Calu3 (cell line): ENCODE results near the gene LRCOL1. TPM values are rescaled to one million over a fixed set of nuclear protein-coding genes. Genes with fewer than 3 reads are reported as not detected.

ENCODE experiments used
- BruUV-seq: library from RNA; stranded (reverse); fragments of 400-500 nt; replicated peaks from 2 replicates; lab custom pipeline; 2021; lab: Mats Ljungman, UMichigan
- CTCF ChIA-PET: fragments of 300-600 bp; sonication (Branson Sonifier 250); formaldehyde crosslinking; loops from one replicate; lab custom pipeline; 2022; ENCODE audit warnings: antibody characterized with exemption; lab: Charles Lee
- DNase-seq: peaks from one replicate; pipeline ENCODE4 v3.0.0; 2022
- H3K27ac Mint-ChIP-seq: one replicate; pipeline ENCODE4 v1.8.0; 2022; ENCODE audit warnings: mixed read lengths; ENCODE audit not compliant: unreplicated experiment
- H3K27me3 Mint-ChIP-seq: one replicate; pipeline ENCODE4 v1.8.0; 2022; ENCODE audit warnings: mixed read lengths; ENCODE audit not compliant: unreplicated experiment
- H3K36me3 Mint-ChIP-seq: one replicate; pipeline ENCODE4 v1.8.0; 2022; ENCODE audit warnings: mild to moderate bottlenecking, moderate library complexity, mixed read lengths; ENCODE audit not compliant: insufficient read depth, unreplicated experiment
- H3K4me1 Mint-ChIP-seq: one replicate; pipeline ENCODE4 v1.8.0; 2022; ENCODE audit warnings: mild to moderate bottlenecking, low read depth, mixed read lengths; ENCODE audit not compliant: unreplicated experiment
- H3K4me3 Mint-ChIP-seq: one replicate; pipeline ENCODE4 v1.8.0; 2022; ENCODE audit warnings: mild to moderate bottlenecking, low read depth, moderate library complexity, mixed read lengths; ENCODE audit not compliant: unreplicated experiment
- H3K9me3 Mint-ChIP-seq: one replicate; pipeline ENCODE4 v1.8.0; 2022; ENCODE audit warnings: low read depth, mixed read lengths; ENCODE audit not compliant: unreplicated experiment
- intact Hi-C: fragments of 100-400 bp; cut with micrococcal nuclease; formaldehyde crosslinking; loops from one replicate; pipeline ENCODE4 v1.10.0; 2022; ENCODE audit not compliant: unreplicated experiment
- total RNA-seq: library from RNA; stranded (reverse); gene quantifications from 2 replicates; pipeline ENCODE4 v1.2.3, GENCODE V29; 2022
- TF ChIP-seq, protein P1 (sequence below): fragments of 200-600 bp; IDR thresholded peaks from one replicate; pipeline ENCODE4 v1.8.0; 2022; ENCODE audit warnings: antibody characterized with exemption; ENCODE audit not compliant: unreplicated experiment

LRCOL1 gene
- total RNA-seq, 1 experiment from 2014 or later = not detected

DNA sequence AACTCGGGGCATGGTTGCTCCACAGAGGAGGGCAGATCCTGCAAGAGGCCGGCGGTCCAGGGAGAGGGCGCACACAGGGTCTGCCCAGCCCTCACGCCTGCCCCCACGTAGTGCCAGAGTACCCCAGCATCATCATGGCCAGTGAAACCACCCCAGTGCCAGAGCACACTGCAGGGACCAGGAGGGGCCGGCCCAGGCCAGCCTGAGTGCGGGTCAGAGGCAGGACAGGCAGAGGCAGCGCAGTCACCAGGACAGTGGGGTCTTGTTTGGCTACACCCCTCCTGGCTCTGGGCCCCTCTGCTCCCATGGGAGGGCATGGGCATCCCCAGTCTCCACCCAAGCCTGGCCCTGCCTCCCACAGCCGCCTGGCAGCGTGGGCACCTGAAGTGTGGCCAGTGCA lies 34.7 kb downstream of the LRCOL1 start:
- no peaks in the 10 kb centered on the region for H3K27me3 Mint-ChIP-seq
- TF ChIP-seq, protein P1, sequence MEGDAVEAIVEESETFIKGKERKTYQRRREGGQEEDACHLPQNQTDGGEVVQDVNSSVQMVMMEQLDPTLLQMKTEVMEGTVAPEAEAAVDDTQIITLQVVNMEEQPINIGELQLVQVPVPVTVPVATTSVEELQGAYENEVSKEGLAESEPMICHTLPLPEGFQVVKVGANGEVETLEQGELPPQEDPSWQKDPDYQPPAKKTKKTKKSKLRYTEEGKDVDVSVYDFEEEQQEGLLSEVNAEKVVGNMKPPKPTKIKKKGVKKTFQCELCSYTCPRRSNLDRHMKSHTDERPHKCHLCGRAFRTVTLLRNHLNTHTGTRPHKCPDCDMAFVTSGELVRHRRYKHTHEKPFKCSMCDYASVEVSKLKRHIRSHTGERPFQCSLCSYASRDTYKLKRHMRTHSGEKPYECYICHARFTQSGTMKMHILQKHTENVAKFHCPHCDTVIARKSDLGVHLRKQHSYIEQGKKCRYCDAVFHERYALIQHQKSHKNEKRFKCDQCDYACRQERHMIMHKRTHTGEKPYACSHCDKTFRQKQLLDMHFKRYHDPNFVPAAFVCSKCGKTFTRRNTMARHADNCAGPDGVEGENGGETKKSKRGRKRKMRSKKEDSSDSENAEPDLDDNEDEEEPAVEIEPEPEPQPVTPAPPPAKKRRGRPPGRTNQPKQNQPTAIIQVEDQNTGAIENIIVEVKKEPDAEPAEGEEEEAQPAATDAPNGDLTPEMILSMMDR = no peak
- no peak overlapping the region for H3K27ac Mint-ChIP-seq
- no peak for DNase-seq
- no peak overlapping the region for H3K4me3 Mint-ChIP-seq
- H3K36me3 Mint-ChIP-seq = peaks cover 72% of the 10 kb centered on the region
- CTCF ChIA-PET = no interaction called here
- intact Hi-C loops = no loop called here
- no peaks in the 10 kb centered on the region for H3K9me3 Mint-ChIP-seq
- no peaks in the 10 kb centered on the region for H3K4me1 Mint-ChIP-seq
- BruUV-seq = no TSS peak

DNA sequence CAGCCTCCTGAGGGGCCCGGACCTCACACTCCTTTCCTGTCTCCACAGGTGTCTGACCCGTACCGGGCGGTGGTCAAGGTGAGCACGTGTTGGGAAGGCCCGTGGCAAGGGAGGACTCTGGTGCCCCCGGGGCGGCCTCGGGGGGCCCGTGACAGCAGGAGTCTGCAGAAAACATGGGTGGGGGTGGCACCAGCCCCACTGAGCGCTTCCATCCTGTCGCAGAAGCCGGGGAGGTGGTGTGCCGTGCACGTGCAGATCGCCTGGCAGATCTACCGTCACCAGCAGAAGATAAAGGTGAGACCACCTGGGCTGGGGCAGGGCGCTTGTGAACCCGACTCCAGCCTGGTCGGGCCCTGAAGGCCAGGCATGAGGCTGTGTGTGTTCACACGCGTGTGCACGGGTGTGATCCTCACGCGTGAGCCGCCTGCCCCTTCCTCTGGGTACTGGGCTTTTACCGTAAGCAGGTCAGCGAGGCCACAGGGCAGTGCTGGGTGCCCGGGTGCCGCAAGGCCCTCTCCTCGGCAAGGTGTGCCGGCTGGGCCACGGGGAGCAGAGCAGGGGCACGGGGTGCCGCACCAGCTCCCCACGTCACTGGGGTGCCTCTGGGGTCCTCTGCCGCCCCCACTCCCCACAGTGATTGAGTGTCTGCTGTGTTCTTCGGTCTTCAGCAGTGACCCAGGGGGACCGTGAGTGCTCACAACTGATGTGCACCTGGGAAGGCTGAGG lies 35.9 kb downstream of the LRCOL1 start:
- Mint-ChIP-seq H3K4me1 (no peaks in the 10 kb centered on the region), H3K27me3 (no peaks in the 10 kb centered on the region), H3K4me3 (no peak overlapping the region), H3K36me3 (peaks cover 72% of the 10 kb centered on the region), H3K27ac (no peak overlapping the region), H3K9me3 (no peaks in the 10 kb centered on the region)
- DNase-seq = no peak
- TF ChIP-seq, protein P1 = no peak
- intact Hi-C loops = no loop called here
- BruUV-seq = no TSS peak
- CTCF ChIA-PET = no interaction called here

DNA sequence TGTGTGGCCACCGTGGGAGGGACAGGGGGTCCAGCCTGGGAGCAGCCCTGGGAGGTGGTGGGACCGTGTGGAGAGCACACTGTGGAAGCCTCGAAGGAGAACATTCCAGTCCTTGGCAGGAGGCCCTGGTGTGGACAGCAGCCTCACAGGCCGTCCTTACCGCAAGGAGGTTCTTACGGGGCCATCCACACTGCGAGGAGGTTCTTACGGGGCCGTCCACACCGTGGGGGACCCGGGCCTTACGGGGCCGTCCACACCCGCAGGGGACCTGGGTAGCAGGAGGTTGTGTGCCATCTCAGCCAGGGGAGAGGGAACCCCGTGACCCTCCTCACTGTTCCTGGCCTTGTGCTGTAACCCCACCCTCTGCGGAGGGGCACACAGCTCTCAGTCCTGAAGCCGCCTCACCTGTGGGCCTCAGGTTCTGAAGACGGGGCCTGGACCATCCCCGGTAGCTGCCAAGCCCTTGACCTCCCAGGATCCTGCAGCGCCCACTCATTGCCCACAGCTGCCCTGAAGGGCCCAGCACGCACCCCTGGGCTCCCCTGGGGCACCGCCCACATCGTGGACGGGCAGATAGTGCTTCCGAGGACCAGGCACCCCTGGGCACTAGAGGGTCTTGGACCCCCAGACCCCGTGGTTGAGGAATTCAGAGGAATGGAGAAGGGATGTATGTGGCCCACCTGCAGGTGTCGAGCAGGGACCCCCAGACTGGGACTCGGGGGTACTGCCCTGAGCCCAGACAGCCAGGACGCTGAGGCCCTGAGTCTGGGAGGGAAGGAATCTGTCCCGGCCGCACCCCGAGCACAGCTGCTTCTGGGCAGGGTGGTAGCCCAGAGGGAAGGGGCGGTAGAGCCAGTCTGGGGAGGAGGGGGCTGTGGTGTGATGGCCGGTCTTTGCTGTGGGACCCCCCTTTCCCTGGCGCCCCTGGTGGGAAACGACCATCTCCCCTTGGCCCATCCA lies 37.3 kb downstream of the LRCOL1 start:
- no peak for DNase-seq
- no peak overlapping the region for H3K27ac Mint-ChIP-seq
- H3K4me3 Mint-ChIP-seq = no peak overlapping the region
- intact Hi-C loops = no loop called here
- BruUV-seq = no TSS peak
- H3K4me1 Mint-ChIP-seq = no peaks in the 10 kb centered on the region
- H3K9me3 Mint-ChIP-seq = no peaks in the 10 kb centered on the region
- peaks cover 60% of the 10 kb centered on the region for H3K36me3 Mint-ChIP-seq
- no peaks in the 10 kb centered on the region for H3K27me3 Mint-ChIP-seq
- CTCF ChIA-PET = no interaction called here
- TF ChIP-seq, protein P1 = no peak

DNA sequence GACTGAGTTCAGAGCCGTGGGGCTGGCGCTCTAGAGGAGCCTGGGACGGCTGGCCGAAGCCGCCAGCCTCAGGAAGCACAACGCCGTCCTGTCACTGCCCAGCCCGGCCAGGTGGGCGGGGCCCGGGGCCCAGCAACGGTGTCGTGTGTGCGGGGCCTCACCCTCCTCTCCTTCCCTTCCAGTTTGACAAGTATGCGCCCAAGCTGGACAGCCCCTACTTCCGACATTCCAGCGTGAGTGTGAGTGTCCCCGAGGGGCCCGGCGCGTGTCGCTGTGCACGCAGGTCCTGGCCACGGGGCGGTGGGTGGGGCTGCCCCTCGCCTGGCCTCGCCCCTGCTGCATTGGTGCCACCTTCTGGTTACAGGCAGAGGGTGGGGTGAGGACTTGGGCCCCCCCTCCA lies 38.3 kb downstream of the LRCOL1 start:
- no peak overlapping the region for H3K4me3 Mint-ChIP-seq
- DNase-seq = no peak
- no peaks in the 10 kb centered on the region for H3K4me1 Mint-ChIP-seq
- no peaks in the 10 kb centered on the region for H3K27me3 Mint-ChIP-seq
- CTCF ChIA-PET = no interaction called here
- H3K36me3 Mint-ChIP-seq = peaks cover 61% of the 10 kb centered on the region
- H3K27ac Mint-ChIP-seq = no peak overlapping the region
- TF ChIP-seq, protein P1 = no peak
- intact Hi-C loops = no loop called here
- BruUV-seq = no TSS peak
- H3K9me3 Mint-ChIP-seq = no peaks in the 10 kb centered on the region
